Measurements from ENCODE around the gene ALAD. TPM values are rescaled to one million over a fixed set of nuclear protein-coding genes. Genes with fewer than 3 reads are reported as not detected.

ALAD gene
- total and polyA plus RNA-seq, 9 of the 15 experiments (the other 6 are each of a cell fraction or from before 2014, with no cell fraction given), result 1.3 to 12.7 (median 6.8) TPM

- TF ChIP-seq CREB1 (IDR thresholded peaks at IDR 0.05) (peak; percentile 55; the same call in 1 of the 2 replicates), CREB1 (CRISPR knock-in tag; IDR thresholded peaks at IDR 0.05) (peak; percentile 54; the same call in 1 of the 2 replicates), KDM1A (IDR thresholded peaks at IDR 0.05) (peak; percentile 98 to 99), FOS (IDR thresholded peaks at IDR 0.05; ENCODE audit: extremely low read depth, insufficient read length) (no peak), TCF7L2 (IDR thresholded peaks at IDR 0.05; ENCODE audit: low read depth, low read length) (no peak), ELF2 (CRISPR knock-in tag; IDR thresholded peaks at IDR 0.05) (no peak), ZNF197 (CRISPR knock-in tag; IDR thresholded peaks at IDR 0.05; ENCODE audit: low read depth) (peak; percentile 70; the same call in 1 of the 2 replicates), NFXL1 (CRISPR knock-in tag; IDR thresholded peaks at IDR 0.05) (no peak), DMBX1 (CRISPR knock-in tag; IDR thresholded peaks at IDR 0.05; ENCODE audit: borderline replicate concordance) (0 out of 2 replicates have a peak, but pooled peaks have one; percentile 60), SPI1 (IDR thresholded peaks at IDR 0.05; ENCODE audit: borderline replicate concordance, low read depth, low read length) (no peak), ERF (CRISPR knock-in tag; IDR thresholded peaks at IDR 0.05) (no peak), ZBTB34 (CRISPR knock-in tag; IDR thresholded peaks at IDR 0.05) (no peak), ZC3H8 (IDR thresholded peaks at IDR 0.05) (no peak), CHD1 (IDR thresholded peaks at IDR 0.05; ENCODE audit: low read length) (no peak), SP1 (CRISPR knock-in tag; IDR thresholded peaks at IDR 0.05) (0 out of 2 replicates have a peak, but pooled peaks have one; percentile 32), U2AF1 (optimal IDR thresholded peaks at IDR 0.05; ENCODE audit: low read depth, low read length) (no peak), TEAD4 (IDR thresholded peaks at IDR 0.05; ENCODE audit: low read length) (peak; percentile 98), TEAD4 (CRISPR knock-in tag; IDR thresholded peaks at IDR 0.05; ENCODE audit: borderline replicate concordance) (no peak), RBM39 (optimal IDR thresholded peaks at IDR 0.05; ENCODE audit: low read depth, low read length) (no peak), KLF6 (CRISPR knock-in tag; IDR thresholded peaks at IDR 0.05; ENCODE audit: borderline replicate concordance) (no peak), JUNB (CRISPR knock-in tag; conservative IDR thresholded peaks at IDR 0.05) (no peak)
- TF ChIP-seq, protein P1, sequence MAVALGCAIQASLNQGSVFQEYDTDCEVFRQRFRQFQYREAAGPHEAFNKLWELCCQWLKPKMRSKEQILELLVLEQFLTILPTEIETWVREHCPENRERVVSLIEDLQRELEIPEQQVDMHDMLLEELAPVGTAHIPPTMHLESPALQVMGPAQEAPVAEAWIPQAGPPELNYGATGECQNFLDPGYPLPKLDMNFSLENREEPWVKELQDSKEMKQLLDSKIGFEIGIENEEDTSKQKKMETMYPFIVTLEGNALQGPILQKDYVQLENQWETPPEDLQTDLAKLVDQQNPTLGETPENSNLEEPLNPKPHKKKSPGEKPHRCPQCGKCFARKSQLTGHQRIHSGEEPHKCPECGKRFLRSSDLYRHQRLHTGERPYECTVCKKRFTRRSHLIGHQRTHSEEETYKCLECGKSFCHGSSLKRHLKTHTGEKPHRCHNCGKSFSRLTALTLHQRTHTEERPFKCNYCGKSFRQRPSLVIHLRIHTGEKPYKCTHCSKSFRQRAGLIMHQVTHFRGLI (CRISPR knock-in tag; IDR thresholded peaks at IDR 0.05), result no peak
- TF ChIP-seq, protein P2, sequence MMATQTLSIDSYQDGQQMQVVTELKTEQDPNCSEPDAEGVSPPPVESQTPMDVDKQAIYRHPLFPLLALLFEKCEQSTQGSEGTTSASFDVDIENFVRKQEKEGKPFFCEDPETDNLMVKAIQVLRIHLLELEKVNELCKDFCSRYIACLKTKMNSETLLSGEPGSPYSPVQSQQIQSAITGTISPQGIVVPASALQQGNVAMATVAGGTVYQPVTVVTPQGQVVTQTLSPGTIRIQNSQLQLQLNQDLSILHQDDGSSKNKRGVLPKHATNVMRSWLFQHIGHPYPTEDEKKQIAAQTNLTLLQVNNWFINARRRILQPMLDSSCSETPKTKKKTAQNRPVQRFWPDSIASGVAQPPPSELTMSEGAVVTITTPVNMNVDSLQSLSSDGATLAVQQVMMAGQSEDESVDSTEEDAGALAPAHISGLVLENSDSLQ (IDR thresholded peaks at IDR 0.05), result no peak
- TF ChIP-seq, protein P3, sequence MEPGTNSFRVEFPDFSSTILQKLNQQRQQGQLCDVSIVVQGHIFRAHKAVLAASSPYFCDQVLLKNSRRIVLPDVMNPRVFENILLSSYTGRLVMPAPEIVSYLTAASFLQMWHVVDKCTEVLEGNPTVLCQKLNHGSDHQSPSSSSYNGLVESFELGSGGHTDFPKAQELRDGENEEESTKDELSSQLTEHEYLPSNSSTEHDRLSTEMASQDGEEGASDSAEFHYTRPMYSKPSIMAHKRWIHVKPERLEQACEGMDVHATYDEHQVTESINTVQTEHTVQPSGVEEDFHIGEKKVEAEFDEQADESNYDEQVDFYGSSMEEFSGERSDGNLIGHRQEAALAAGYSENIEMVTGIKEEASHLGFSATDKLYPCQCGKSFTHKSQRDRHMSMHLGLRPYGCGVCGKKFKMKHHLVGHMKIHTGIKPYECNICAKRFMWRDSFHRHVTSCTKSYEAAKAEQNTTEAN (CRISPR knock-in tag; IDR thresholded peaks at IDR 0.05), result no peak
Measured at GRCh38 chr9:113368982-113369854, 31.9 kb downstream of the ALAD start (continued).
